Right lobe of liver (tissue), 6 donors: Measurements from ENCODE around the gene ST8SIA6. TPM values are rescaled to one million over a fixed set of nuclear protein-coding genes. Genes with fewer than 3 reads are reported as not detected.
"Not testable (repeated sequence)": the region's sequence is repeated elsewhere in the genome, so short reads cannot be mapped to it uniquely, and the experiment has no call there.

Source experiments
- ATAC-seq, 4 donors: fragments of 200-7000 bp; cut with Tn5 transposase; one replicate each; pipeline ENCODE4 v1.9.1; 2020; ENCODE audit warnings: mild to moderate bottlenecking in 4 of 4, moderate library complexity in 4 of 4
- DNase-seq, 3 donors: peaks; one replicate each; pipeline ENCODE4 v3.0.0-alpha.2; 2020
- H3K27ac ChIP-seq, 3 donors: fragments of 200-600 bp; one replicate each; pipeline ENCODE4 v1.8.0; 2022
- H3K27me3 ChIP-seq, 2 donors: fragments of 200-600 bp; one replicate each; pipeline ENCODE4 v1.8.0; 2022
- H3K36me3 ChIP-seq, 4 donors: fragments of 200-600 bp; sonication (generic) in 1 of 4; one replicate each; pipeline versions ENCODE4 v1.5.1 to v1.8.0; 2017 to 2022; ENCODE audit warnings: control low read depth in 1 of 4
- H3K4me1 ChIP-seq, 4 donors: fragments of 200-600 bp; sonication (generic) in 1 of 4; one replicate each; pipeline versions ENCODE4 v1.5.1 to v1.8.0; 2017 to 2022; ENCODE audit warnings: control low read depth in 1 of 4
- H3K4me3 ChIP-seq, 3 donors: fragments of 200-600 bp; one replicate each; pipeline ENCODE4 v1.8.0; 2022
- H3K9me3 ChIP-seq, 4 donors: fragments of 200-600 bp; sonication (generic) in 1 of 4; one replicate each; pipeline versions ENCODE4 v1.5.1 to v1.8.0; 2017 to 2022; ENCODE audit warnings: control low read depth in 1 of 4
- POLR2A ChIP-seq: fragments of 450-650 bp; IDR thresholded peaks from one replicate; pipeline ENCODE4 v1.6.1; 2017; ENCODE audit warnings: antibody characterized with exemption, mild to moderate bottlenecking
- WGBS: methylation state at CpG from one replicate; pipeline ENCODE4 v1.1.6; 2018; ENCODE audit warnings: low coverage, low lambda C conversion rate; ENCODE audit not compliant: insufficient coverage; ENCODE audit errors: missing lambda C conversion rate; 5-methylcytosine and 5-hydroxymethylcytosine counted together
- intact Hi-C, 2 donors: fragments of 100-400 bp; cut with DNase I; formaldehyde crosslinking; loops; one replicate each; pipeline versions ENCODE4 v1.11.2 to v1.14.1; 2022
- total RNA-seq, 6 experiments: library from RNA; depleted of rRNA in 2 of 6; stranded (reverse); fragments of >200 nt in 2 of 6; fragmentation: NEBNext Ultra II Directional in 3 of 6; extraction: Animal tissue kit (Norgen Biotek cat#: 25700) in 3 of 6; gene quantifications; one replicate each; pipeline versions ENCODE4 v1.1.0 to v1.2.4, GENCODE V29; 2016 to 2023
- TF ChIP-seq, protein P1 (sequence below), 4 donors: fragments of 200-600 bp in 3 of 4; fragments of 450-650 bp in 1 of 4; IDR thresholded peaks; one replicate each; pipeline versions ENCODE4 v1.5.1 to v1.8.0; 2016 to 2022; ENCODE audit warnings: antibody characterized with exemption in 4 of 4, mild to moderate bottlenecking in 2 of 4
- donor health status: DM: no; HTN: yes; CAD: no.
- donor health status: DM: no; HTN: no; CAD: no.
- donor health status: DM: no; HTN: no; CAD: no.
- donor health status: DM: no; HTN: yes; CAD: no.
- donor health status: DM: no; HTN: yes; CAD: no.

Gene ST8SIA6
- total RNA-seq, 6 experiments from 2014 or later: 0.39 to 2.2 (median 1.4) TPM

- no peak for TF ChIP-seq POLR2A
- TF ChIP-seq, protein P1, sequence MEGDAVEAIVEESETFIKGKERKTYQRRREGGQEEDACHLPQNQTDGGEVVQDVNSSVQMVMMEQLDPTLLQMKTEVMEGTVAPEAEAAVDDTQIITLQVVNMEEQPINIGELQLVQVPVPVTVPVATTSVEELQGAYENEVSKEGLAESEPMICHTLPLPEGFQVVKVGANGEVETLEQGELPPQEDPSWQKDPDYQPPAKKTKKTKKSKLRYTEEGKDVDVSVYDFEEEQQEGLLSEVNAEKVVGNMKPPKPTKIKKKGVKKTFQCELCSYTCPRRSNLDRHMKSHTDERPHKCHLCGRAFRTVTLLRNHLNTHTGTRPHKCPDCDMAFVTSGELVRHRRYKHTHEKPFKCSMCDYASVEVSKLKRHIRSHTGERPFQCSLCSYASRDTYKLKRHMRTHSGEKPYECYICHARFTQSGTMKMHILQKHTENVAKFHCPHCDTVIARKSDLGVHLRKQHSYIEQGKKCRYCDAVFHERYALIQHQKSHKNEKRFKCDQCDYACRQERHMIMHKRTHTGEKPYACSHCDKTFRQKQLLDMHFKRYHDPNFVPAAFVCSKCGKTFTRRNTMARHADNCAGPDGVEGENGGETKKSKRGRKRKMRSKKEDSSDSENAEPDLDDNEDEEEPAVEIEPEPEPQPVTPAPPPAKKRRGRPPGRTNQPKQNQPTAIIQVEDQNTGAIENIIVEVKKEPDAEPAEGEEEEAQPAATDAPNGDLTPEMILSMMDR (IDR thresholded peaks at IDR 0.05): no peak
- 27% methylated on average over 5 of the region's 7 CpGs for WGBS
- intact Hi-C loops: no loop called here
- H3K27ac ChIP-seq: no peak overlapping the region
- no peaks in the 10 kb centered on the region for H3K27me3 ChIP-seq
- no peaks in the 10 kb centered on the region for H3K9me3 ChIP-seq
- no peaks in the 10 kb centered on the region for H3K4me1 ChIP-seq
- DNase-seq (no peak), ATAC-seq (no peak)
- H3K36me3 ChIP-seq: no peaks in the 10 kb centered on the region
- H3K4me3 ChIP-seq: no peak overlapping the region
Measured at GRCh38 chr10:17406036-17406834, 48.2 kb downstream of the ST8SIA6 start.

- Histone ChIP-seq H3K27ac (no peak overlapping the region), H3K4me1 (no peaks in the 10 kb centered on the region), H3K36me3 (no peaks in the 10 kb centered on the region), H3K27me3 (no peaks in the 10 kb centered on the region), H3K4me3 (no peak overlapping the region), H3K9me3 (no peaks in the 10 kb centered on the region)
- no peak for TF ChIP-seq POLR2A
- TF ChIP-seq, protein P1 (IDR thresholded peaks at IDR 0.05): no peak
- DNase-seq (no peak), ATAC-seq (no peak)
- WGBS: 71% methylated on average over 4 of the region's 4 CpGs
- intact Hi-C loops: no loop called here
Measured at GRCh38 chr10:17403161-17403560, 51.2 kb downstream of the ST8SIA6 start.

DNA sequence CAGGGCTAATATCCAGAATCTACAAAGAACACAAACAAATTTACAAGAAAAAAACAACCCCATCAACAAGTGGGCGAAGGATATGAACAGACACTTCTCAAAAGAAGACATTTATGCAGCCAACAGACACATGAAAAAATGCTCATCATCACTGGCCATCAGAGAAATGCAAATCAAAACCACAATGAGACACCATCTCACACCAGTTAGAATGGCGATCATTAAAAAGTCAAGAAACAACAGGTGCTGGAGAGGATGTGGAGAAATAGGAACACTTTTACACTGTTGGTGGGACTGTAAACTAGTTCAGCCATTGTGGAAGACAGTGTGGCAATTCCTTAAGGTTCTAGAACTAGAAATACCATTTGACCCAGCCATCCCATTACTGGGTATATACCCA, 52.4 kb downstream of the ST8SIA6 start:
- DNase-seq, H3K36me3 ChIP-seq, H3K4me1 ChIP-seq, intact Hi-C loops, ATAC-seq, H3K27ac ChIP-seq, H3K9me3 ChIP-seq, H3K27me3 ChIP-seq, H3K4me3 ChIP-seq: not testable (repeated sequence)
- WGBS: no CpG with 5 or more reads among the region's 2 CpGs

GRCh38 chr10:17396004-17396403, 58.4 kb downstream of the ST8SIA6 start:
- TF ChIP-seq, protein P1 (IDR thresholded peaks at IDR 0.05): no peak
- TF ChIP-seq POLR2A: no peak
- intact Hi-C loops: no loop called here
- no peak overlapping the region for H3K27ac ChIP-seq
- no peaks in the 10 kb centered on the region for H3K36me3 ChIP-seq
- no peaks in the 10 kb centered on the region for H3K9me3 ChIP-seq
- no peaks in the 10 kb centered on the region for H3K27me3 ChIP-seq
- no peak for ATAC-seq
- 60% methylated on average over 3 of the region's 3 CpGs for WGBS
- H3K4me1 ChIP-seq: no peaks in the 10 kb centered on the region
- no peak overlapping the region for H3K4me3 ChIP-seq
- no peak for DNase-seq

DNA sequence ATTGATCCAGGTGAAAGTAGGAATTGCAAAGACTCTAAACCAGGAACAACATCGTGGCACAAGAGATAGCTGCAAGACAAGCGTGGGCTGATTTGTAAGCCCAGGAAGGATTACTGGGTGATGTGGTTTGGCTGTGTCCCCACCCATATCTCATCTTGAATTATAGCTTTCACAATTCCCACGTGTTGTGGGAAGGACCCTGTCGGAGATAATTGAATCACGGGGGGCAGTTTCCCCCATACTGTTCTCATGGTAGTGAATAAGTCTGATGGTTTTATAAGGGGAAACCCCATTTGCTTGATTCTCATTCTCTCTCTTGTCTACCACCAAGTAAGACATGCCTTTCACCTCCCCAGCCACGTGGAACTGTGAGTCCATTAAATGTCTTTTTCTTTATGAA, 59.5 kb downstream of the ST8SIA6 start:
- Histone ChIP-seq H3K36me3 (no peaks in the 10 kb centered on the region), H3K9me3 (no peaks in the 10 kb centered on the region), H3K4me3 (no peak overlapping the region), H3K27ac (no peak overlapping the region), H3K27me3 (no peaks in the 10 kb centered on the region), H3K4me1 (no peaks in the 10 kb centered on the region)
- ATAC-seq (no peak), DNase-seq (no peak)
- no peak for TF ChIP-seq POLR2A
- TF ChIP-seq, protein P1 (IDR thresholded peaks at IDR 0.05): no peak
- intact Hi-C loops: no loop called here
- WGBS: 30% methylated on average over 5 of the region's 6 CpGs
